ENCODE results near the gene DCPS. TPM values are rescaled to one million over a fixed set of nuclear protein-coding genes. Genes with fewer than 3 reads are reported as not detected.

DCPS gene
- total RNA-seq, 1 experiment from 2014 or later: 52.6 TPM

- intact Hi-C loops (cut with micrococcal nuclease): no loop called here
- ATAC-seq: no peak
These were observed 6.9 kb upstream of the DCPS start for GRCh38 chr11:126297004-126297403.

GRCh38 chr11:126304457-126305075 lies 706 bp downstream of the DCPS start:
- peaks cover 39% of the 10 kb centered on the region for H3K79me2 ChIP-seq (ENCODE audit: low read length)
- H3K4me1 ChIP-seq (ENCODE audit: insufficient read depth, low read length): peaks cover 25% of the 10 kb centered on the region
- H3K4me2 ChIP-seq (ENCODE audit: low read length): peak overlapping the region; percentile 91
- no peaks in the 10 kb centered on the region for H3K9me2 ChIP-seq (replicated peaks; ENCODE audit: low read length)
- no peaks in the 10 kb centered on the region for H3F3A ChIP-seq (ENCODE audit: low read length, unreplicated experiment)
- ChIA-PET POLR2A (ENCODE audit: unreplicated experiment) (no interaction called here), CTCF (no interaction called here)
- H3K4me3 ChIP-seq (ENCODE audit: low read length): peak overlapping the region; percentile 78
- intact Hi-C loops (cut with micrococcal nuclease): loop anchor here (1.0 to 5.0 kb wide), 2 partner anchors 98 to 176 kb away; no protein-coding TSS in a partner anchor
- no peak for DNase-seq
- H2AFZ ChIP-seq (ENCODE audit: low read length): peak overlapping the region; percentile 90
- peak overlapping the region; percentile 95 for H3K9ac ChIP-seq (ENCODE audit: low read length)
- H3K27ac ChIP-seq (ENCODE audit: low read length): peak overlapping the region; percentile 75
- peak; percentile 27 for ATAC-seq
- no peaks in the 10 kb centered on the region for H4K20me1 ChIP-seq (ENCODE audit: low read length)
- H3K27me3 ChIP-seq (ENCODE audit: low read length): no peaks in the 10 kb centered on the region
- TF ChIP-seq EZH2 (IDR thresholded peaks at IDR 0.05; ENCODE audit: low read length, unreplicated experiment) (no peak), EZH2phosphoT487 (IDR thresholded peaks at IDR 0.05; ENCODE audit: borderline replicate concordance, low read length) (no peak)
- H3K9me3 ChIP-seq (ENCODE audit: low read length): no peaks in the 10 kb centered on the region
- H3K36me3 ChIP-seq (ENCODE audit: low read depth, low read length): 0 out of 2 replicates have a peak, but pooled peaks cover 3% of the 10 kb centered on the region
- TSS peak; percentile 73 for BruUV-seq (replicated peaks)

More at GRCh38 chr11:126297004-126297403, 6.9 kb upstream of the DCPS start:
- Histone ChIP-seq H3K9ac (ENCODE audit: low read length) (no peak overlapping the region), H3K36me3 (ENCODE audit: low read depth, low read length) (peaks cover 11% of the 10 kb centered on the region; the same call in 1 of the 2 replicates), H3K4me3 (ENCODE audit: low read length) (no peak overlapping the region), H3K4me2 (ENCODE audit: low read length) (no peak overlapping the region), H3K27me3 (ENCODE audit: low read length) (no peaks in the 10 kb centered on the region), H3K9me2 (replicated peaks; ENCODE audit: low read length) (no peaks in the 10 kb centered on the region), H3K79me2 (ENCODE audit: low read length) (peaks cover 4% of the 10 kb centered on the region; the same call in 1 of the 2 replicates), H3K27ac (ENCODE audit: low read length) (no peak overlapping the region), H3K4me1 (ENCODE audit: insufficient read depth, low read length) (no peaks in the 10 kb centered on the region), H3F3A (ENCODE audit: low read length, unreplicated experiment) (no peaks in the 10 kb centered on the region), H3K9me3 (ENCODE audit: low read length) (no peaks in the 10 kb centered on the region), H4K20me1 (ENCODE audit: low read length) (no peaks in the 10 kb centered on the region), H2AFZ (ENCODE audit: low read length) (no peak overlapping the region)
- BruUV-seq (replicated peaks): no TSS peak
- no peak for DNase-seq
- TF ChIP-seq CTCF (conservative IDR thresholded peaks at IDR 0.05; ENCODE audit: low read depth, low read length) (no peak), EZH2 (IDR thresholded peaks at IDR 0.05; ENCODE audit: low read length, unreplicated experiment) (no peak), EZH2phosphoT487 (IDR thresholded peaks at IDR 0.05; ENCODE audit: borderline replicate concordance, low read length) (no peak)
- POLR2A ChIA-PET (ENCODE audit: unreplicated experiment): no interaction called here
- CTCF ChIA-PET: no interaction called here

DNA sequence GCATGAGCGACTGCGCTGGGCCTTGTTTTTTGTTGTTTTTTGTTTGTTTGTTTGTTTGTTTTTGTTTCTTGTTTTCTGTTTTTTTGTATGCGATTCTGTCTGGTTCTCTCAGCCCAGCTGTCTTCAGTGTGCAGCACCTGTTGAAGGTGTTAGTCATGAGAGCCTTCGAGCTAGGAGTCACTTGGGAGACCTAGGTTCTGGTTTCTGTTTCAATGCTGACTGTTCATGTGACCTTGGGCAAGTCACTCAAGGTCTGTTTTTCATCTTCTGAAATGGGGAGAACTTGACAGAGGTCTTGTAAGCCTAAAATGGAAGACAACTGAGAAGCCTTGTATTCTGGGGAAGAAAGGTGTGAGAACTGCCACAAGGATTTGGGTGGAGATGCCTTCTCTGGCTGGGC lies 1.8 kb downstream of the DCPS start:
- no peak for TF ChIP-seq EZH2 (IDR thresholded peaks at IDR 0.05; ENCODE audit: low read length, unreplicated experiment)
- TF ChIP-seq EZH2phosphoT487 (IDR thresholded peaks at IDR 0.05; ENCODE audit: borderline replicate concordance, low read length): no peak
- TF ChIP-seq CTCF (conservative IDR thresholded peaks at IDR 0.05; ENCODE audit: low read depth, low read length): no peak
- Histone ChIP-seq H3K9ac (ENCODE audit: low read length) (no peak overlapping the region), H3K27ac (ENCODE audit: low read length) (no peak overlapping the region), H3F3A (ENCODE audit: low read length, unreplicated experiment) (no peaks in the 10 kb centered on the region), H3K9me2 (replicated peaks; ENCODE audit: low read length) (no peaks in the 10 kb centered on the region), H3K79me2 (ENCODE audit: low read length) (peaks cover 39% of the 10 kb centered on the region), H3K4me3 (ENCODE audit: low read length) (no peak overlapping the region), H4K20me1 (ENCODE audit: low read length) (no peaks in the 10 kb centered on the region), H3K9me3 (ENCODE audit: low read length) (no peaks in the 10 kb centered on the region), H2AFZ (ENCODE audit: low read length) (no peak overlapping the region), H3K36me3 (ENCODE audit: low read depth, low read length) (peaks cover 9% of the 10 kb centered on the region; the same call in 1 of the 2 replicates), H3K4me2 (ENCODE audit: low read length) (no peak overlapping the region), H3K4me1 (ENCODE audit: insufficient read depth, low read length) (peaks cover 27% of the 10 kb centered on the region), H3K27me3 (ENCODE audit: low read length) (no peaks in the 10 kb centered on the region)
- ChIA-PET POLR2A (ENCODE audit: unreplicated experiment) (no interaction called here), CTCF (no interaction called here)
- intact Hi-C loops (cut with micrococcal nuclease): no loop called here
- no peak for ATAC-seq
- DNase-seq: no peak
- BruUV-seq (replicated peaks): no TSS peak

All from PC-3 (cell line).